SK-N-SH treated with all-trans-retinoic acid at 6 μM for 48 hours (cell line): Measurements from ENCODE around the gene RPP30.

Experiments
- ATAC-seq: fragments of 200-7000 bp; cut with Tn5 transposase; 3 replicates; pipeline ENCODE4 v1.9.1; 2020; ENCODE audit warnings: mild to moderate bottlenecking, moderate library complexity
- ARNTL ChIP-seq: fragments of 450-650 bp; formaldehyde crosslinking; IDR thresholded peaks from 2 replicates; pipeline ENCODE4 v1.5.0; 2020; ENCODE audit warnings: low read depth, mild to moderate bottlenecking, moderate library complexity, borderline replicate concordance
- BACH2 ChIP-seq: fragments of 250-450 bp; sonication (Bioruptor Pico); IDR thresholded peaks from 2 replicates; pipeline ENCODE4 v1.9.0; 2021; ENCODE audit warnings: mild to moderate bottlenecking, borderline replicate concordance
- CREB5 ChIP-seq: fragments of 250-450 bp; sonication (Bioruptor Pico); IDR thresholded peaks from 2 replicates; pipeline ENCODE4 v1.5.1; 2020; ENCODE audit warnings: low read depth, mild to moderate bottlenecking, moderate library complexity
- CSRNP3 ChIP-seq: fragments of 250-450 bp; sonication (Bioruptor Pico); IDR thresholded peaks from 2 replicates; pipeline ENCODE4 v1.5.1; 2021; ENCODE audit warnings: mild to moderate bottlenecking, moderate library complexity
- ESRRG ChIP-seq: fragments of 250-450 bp; sonication (Bioruptor Pico); IDR thresholded peaks from 2 replicates; pipeline ENCODE4 v1.6.1; 2021; ENCODE audit warnings: mild to moderate bottlenecking
- GLIS3 ChIP-seq: fragments of 250-450 bp; sonication (Bioruptor Pico); IDR thresholded peaks from 2 replicates; pipeline ENCODE4 v1.5.0; 2020; ENCODE audit warnings: mild to moderate bottlenecking, moderate library complexity
- PATZ1 ChIP-seq: fragments of 250-450 bp; sonication (Bioruptor Pico); IDR thresholded peaks from 2 replicates; pipeline ENCODE4 v1.8.0; 2020; ENCODE audit warnings: mild to moderate bottlenecking, moderate library complexity, borderline replicate concordance
- POU6F1 ChIP-seq: fragments of 250-450 bp; sonication (Bioruptor Pico); IDR thresholded peaks from 2 replicates; pipeline ENCODE4 v1.8.0; 2021; ENCODE audit warnings: low read depth, mild to moderate bottlenecking, moderate library complexity, borderline replicate concordance
- PPARA ChIP-seq: fragments of 250-450 bp; sonication (Bioruptor Pico); IDR thresholded peaks from 2 replicates; pipeline ENCODE4 v1.5.0; 2020; ENCODE audit warnings: mild to moderate bottlenecking, borderline replicate concordance
- RARB ChIP-seq: fragments of 250-450 bp; sonication (Bioruptor Pico); IDR thresholded peaks from 2 replicates; pipeline ENCODE4 v1.8.0; 2021; ENCODE audit warnings: mild to moderate bottlenecking, moderate library complexity
- SNAI2 ChIP-seq: fragments of 250-450 bp; sonication (Bioruptor Pico); IDR thresholded peaks from 2 replicates; pipeline ENCODE4 v1.5.0; 2020; ENCODE audit warnings: mild to moderate bottlenecking, moderate library complexity
- TCF4 ChIP-seq: fragments of 250-450 bp; sonication (Bioruptor Pico); IDR thresholded peaks from 2 replicates; pipeline ENCODE4 v1.8.0; 2021; ENCODE audit warnings: mild to moderate bottlenecking, moderate library complexity, borderline replicate concordance
- TOX ChIP-seq: fragments of 250-450 bp; sonication (Bioruptor Pico); IDR thresholded peaks from 2 replicates; pipeline ENCODE4 v1.8.0; 2021; ENCODE audit warnings: mild to moderate bottlenecking, moderate library complexity, borderline replicate concordance
- TSHZ2 ChIP-seq: fragments of 250-450 bp; sonication (Bioruptor Pico); IDR thresholded peaks from 2 replicates; pipeline ENCODE4 v1.5.0; 2020; ENCODE audit warnings: mild to moderate bottlenecking, moderate library complexity
- ZC3H10 ChIP-seq: fragments of 250-450 bp; sonication (Bioruptor Pico); IDR thresholded peaks from 2 replicates; pipeline ENCODE4 v1.5.1; 2021; ENCODE audit warnings: mild to moderate bottlenecking, moderate library complexity
- ZFP3 ChIP-seq: fragments of 250-450 bp; sonication (Bioruptor Pico); IDR thresholded peaks from 2 replicates; pipeline ENCODE4 v1.5.0; 2020; ENCODE audit warnings: mild to moderate bottlenecking, moderate library complexity
- ZFP30 ChIP-seq: fragments of 450-650 bp; formaldehyde crosslinking; IDR thresholded peaks from 2 replicates; pipeline ENCODE4 v1.5.0; 2022; ENCODE audit warnings: mild to moderate bottlenecking, moderate library complexity
- ZNF565 ChIP-seq: fragments of 450-650 bp; formaldehyde crosslinking; conservative IDR thresholded peaks from 2 replicates; pipeline ENCODE4 v1.5.0; 2020; ENCODE audit warnings: low read depth, mild to moderate bottlenecking, moderate library complexity
- ZNF70 ChIP-seq: fragments of 450-650 bp; formaldehyde crosslinking; IDR thresholded peaks from 2 replicates; pipeline ENCODE4 v1.5.0; 2020; ENCODE audit warnings: mild to moderate bottlenecking, moderate library complexity
- ZNF8 ChIP-seq: fragments of 450-650 bp; formaldehyde crosslinking; IDR thresholded peaks from 2 replicates; pipeline ENCODE4 v1.5.0; 2020; ENCODE audit warnings: mild to moderate bottlenecking, moderate library complexity

Gene RPP30

GRCh38 chr10:90925079-90926029 lies 53.6 kb downstream of the RPP30 start:
- TF ChIP-seq SNAI2 (CRISPR knock-in tag) (no peak), ZNF70 (CRISPR knock-in tag) (no peak), POU6F1 (CRISPR knock-in tag) (no peak), ZFP3 (no peak), ARNTL (CRISPR knock-in tag) (no peak), PATZ1 (CRISPR knock-in tag) (no peak), TOX (CRISPR knock-in tag) (no peak), CSRNP3 (CRISPR knock-in tag) (no peak), ESRRG (CRISPR knock-in tag) (no peak), ZNF8 (CRISPR knock-in tag) (no peak), PPARA (CRISPR knock-in tag) (no peak), TSHZ2 (CRISPR knock-in tag) (no peak), ZC3H10 (no peak), TCF4 (CRISPR knock-in tag) (no peak)
- ATAC-seq = no peak

- no peak for ATAC-seq
- TF ChIP-seq RARB (CRISPR knock-in tag) (no peak), SNAI2 (CRISPR knock-in tag) (no peak), TOX (CRISPR knock-in tag) (no peak), ZNF565 (CRISPR knock-in tag) (no peak), CREB5 (CRISPR knock-in tag) (no peak), ZC3H10 (no peak), ZFP30 (CRISPR knock-in tag) (no peak), TSHZ2 (CRISPR knock-in tag) (no peak), ARNTL (CRISPR knock-in tag) (no peak), GLIS3 (CRISPR knock-in tag) (no peak), PATZ1 (CRISPR knock-in tag) (no peak), BACH2 (no peak), ESRRG (CRISPR knock-in tag) (no peak), POU6F1 (CRISPR knock-in tag) (no peak)
- TF ChIP-seq, all 23 proteins: peak for 0
Observed at GRCh38 chr10:90927293-90927692, 55.5 kb downstream of the RPP30 start.
